Ramos (cell line): ENCODE data around the gene TOR2A.

Experiments used
- in situ Hi-C: fragments of 300-500 bp; cut with MboI; formaldehyde crosslinking; loops from one replicate; pipeline ENCODE4 v1.14.3; 2022; ENCODE audit warnings: low sequenced_read_pairs; ENCODE audit not compliant: unreplicated experiment

The TOR2A gene

DNA sequence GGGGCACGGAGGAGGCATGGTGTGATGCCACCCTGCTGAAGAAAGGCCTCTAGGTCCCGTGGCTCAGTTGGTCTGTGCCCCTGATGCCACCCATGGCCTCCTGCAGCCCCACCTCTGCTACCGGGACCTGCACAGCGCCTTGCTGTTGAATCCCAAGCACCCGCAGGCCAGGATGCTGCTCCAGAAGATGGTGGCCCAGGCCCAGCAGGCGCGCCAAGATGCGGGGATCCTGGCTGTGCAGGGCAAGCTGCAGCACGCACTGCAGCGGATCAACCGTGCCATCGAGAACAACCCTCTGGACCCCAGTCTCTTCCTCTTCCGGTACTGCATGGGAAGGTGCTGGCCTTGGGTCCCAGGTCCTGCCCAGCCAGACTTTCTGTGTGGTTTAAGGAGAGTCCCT, 12.1 kb downstream of the TOR2A start:
- in situ Hi-C loops, result no loop called here

DNA sequence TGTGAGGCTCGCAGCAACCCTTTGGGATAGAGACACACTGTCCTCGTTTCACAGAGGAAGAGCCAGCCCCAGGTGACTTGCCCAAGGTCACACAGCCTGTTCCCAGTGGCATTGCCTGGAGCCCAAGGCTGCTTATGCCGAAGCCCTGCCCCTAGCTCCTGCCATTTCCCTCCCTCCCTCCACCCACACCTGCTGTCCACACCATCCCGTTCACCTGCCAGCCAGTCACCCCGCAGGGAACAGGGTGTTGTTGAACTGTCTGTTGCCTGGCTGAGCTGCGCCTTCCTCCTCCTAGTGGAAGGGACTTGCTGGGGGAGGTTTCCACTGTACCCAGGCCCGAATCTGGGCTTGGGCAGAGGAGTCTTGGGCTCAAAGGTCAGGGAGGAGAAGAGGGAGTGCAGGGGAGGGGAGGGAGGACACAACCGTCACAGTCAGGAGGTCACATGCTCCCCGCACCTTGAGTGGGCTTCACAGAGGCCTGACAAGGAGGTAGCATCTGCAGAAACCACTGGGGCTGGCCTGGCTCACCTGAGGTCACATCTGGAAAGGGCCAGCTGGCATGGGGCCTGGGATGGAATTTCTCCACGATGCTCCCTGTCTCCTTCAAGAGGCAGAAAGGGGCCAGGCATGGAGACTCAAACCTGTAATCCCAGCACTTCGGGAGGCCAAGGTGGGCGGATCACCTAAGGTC, 12.9 kb downstream of the TOR2A start:
- in situ Hi-C loops, result no loop called here

DNA sequence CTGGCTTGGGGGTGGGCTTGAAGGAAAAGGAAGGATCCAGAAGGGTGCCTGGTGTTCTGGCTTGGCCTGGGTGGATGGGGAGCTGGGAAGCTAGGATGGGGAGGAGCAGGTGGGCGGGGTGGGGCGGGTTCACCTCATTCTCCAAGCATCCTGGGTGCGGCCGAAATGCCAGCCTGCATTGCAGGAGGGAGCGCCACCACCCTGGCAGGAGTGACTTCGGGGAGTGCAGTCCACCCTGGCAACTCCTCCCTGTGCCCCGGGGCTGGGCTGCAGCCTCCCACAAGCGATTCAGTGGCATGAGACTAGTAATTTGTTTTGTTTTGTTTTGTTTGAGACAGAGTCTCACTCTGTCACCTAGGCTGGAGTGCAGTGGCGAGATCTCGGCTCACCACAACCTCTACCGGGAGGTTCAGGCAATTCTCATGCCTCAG, 13.7 kb downstream of the TOR2A start:
- in situ Hi-C loops, result no loop called here

DNA sequence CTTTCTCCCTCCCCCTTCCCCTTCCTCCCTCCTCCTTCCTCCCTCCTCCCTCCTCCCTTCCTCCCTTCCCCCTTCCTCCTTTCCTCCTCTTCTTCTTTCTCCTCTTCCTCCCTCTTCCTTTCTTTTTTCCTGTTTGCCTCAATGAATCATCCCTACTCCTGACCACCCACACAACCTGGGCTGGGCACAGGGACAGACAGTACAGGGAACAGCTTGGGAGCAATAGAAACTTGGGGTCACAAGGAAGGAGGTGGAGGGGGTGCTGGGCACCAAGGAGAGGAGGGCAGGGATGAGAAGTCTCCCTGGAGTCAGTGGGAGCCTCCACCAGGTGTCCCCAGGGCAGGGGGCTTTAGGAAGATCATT, 14.2 kb downstream of the TOR2A start:
- in situ Hi-C loops, result no loop called here

DNA sequence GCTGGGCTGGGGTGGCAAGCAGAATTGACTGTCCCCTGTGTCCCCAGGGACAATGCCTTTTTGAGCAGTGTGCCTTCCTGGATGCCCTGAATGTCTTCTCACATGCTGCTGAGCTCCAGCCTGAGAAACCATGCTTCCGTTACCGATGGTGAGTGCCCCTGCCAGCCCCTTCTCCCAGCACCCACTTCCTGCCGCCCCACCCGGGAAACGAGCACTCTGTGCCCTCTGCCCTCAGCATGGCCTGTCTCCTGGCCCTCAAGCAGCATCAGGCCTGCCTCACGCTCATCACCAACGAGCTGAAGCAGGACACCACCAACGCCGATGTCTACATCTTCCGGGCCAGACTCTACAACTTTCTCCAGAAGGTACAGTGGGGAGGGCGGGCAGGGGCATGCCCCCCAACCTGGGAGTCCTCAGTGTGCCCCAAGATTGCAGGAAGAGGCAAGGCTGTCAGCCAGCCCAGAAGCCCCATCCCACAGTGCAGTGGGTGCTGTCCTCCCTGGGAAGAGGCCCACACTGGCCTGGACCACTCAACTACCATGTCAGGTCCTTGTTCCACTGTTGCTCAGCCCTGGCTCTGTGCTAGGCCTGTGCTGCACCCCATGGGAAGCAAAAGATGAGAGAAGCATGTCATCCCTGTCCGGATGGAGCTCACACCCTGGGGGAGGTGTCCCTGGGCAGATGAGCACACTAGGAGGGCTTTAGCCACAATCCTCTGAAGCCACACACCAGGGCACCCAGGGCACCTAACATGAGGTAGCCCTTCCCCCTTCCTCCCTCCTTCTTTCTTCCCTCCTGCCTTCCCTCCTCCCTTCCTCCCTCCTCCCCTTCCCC, 14.8 kb downstream of the TOR2A start:
- in situ Hi-C loops, result no loop called here

DNA sequence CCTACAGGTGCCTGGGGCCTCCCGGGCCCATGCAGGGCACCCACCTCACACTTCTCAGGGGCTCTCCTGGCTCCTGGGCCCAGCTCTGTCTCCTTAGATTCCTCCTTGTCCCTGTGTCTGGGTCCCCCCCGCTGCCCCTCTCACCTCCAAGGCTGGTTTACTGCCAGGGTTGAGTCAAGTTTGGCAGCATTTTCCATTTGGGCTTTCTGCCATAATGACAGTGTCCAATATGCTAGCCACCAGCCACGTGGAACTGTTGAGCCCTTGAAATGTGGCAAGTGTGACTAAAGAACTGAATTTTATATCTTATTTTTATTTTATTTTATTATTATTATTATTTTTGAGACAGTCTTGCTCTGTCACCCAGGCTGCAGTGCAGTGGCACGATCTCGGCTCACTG, 17.3 kb downstream of the TOR2A start:
- in situ Hi-C loops, result no loop called here

DNA sequence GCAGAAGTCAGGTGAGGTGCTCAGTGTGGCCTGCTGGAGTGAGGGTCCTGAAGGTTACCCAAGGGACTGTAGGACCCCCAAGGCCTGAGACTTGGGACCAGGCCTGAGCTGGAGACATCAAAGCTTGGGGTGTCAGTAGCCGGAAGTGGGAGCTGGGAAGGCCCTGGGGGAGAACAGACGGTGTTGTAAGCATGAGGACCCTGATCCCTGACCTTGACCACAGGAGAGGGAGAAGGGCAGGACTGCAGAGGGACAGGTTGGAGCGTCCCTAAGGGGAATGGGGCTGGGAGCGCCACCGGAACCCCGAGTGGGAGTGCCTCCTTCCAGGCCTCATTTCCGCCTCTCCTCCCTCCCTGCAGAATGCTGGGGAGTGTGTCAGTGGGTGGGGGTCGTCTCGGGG, 18.7 kb downstream of the TOR2A start:
- in situ Hi-C loops, result no loop called here

DNA sequence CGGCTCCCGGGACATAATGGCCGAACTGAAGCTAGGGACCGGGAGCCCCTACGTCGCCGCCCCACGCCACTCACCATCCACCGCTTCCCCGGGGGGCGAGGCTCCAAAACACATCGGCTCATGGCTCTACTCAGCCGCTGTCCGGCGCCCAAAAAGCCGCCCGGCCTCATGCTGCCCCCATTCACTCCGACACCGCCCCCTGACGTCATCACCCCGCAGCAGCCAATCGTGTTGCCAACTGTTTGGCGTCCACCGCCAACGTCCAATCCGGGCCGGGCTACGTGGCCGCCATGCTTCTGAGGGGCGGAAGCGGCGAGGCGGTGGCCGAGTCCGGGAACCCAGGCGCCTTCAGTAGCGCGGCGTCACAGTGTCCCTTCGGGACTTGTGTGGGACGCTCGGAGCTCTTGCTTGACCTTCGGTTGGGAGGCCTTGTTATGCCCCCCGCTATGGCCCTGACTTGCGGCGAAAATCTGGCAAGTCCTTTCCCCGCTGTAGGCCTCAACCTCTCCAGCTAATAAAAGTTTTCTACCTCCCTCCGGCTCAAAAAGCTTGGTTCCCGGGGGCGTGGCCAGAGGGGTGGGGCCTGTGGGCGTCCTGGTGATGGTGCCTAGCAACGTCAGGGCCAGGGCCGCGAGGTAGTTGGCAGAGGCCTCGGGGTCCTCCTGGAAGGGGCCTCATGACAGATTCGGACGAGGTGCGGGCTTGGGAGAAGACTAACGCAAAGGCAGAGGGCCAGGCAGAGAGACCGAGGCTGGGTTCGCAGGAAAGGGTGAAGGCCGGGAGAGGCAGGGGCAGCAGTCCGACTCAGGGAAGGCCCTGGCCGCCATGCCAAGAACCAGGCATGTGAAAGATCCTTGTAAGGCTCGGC, 19.4 kb downstream of the TOR2A start, which contains the start of the genes PTRH1 and TTC16:
Gene PTRH1 (minus strand): TSS at position 194 of the 868 bp plus-strand sequence. CDS start 24 bp downstream, at position 170.
Gene TTC16 (plus strand): TSS at position 610 of the 868 bp plus-strand sequence. CDS start 67 bp downstream, at position 677.
- in situ Hi-C loops, result no loop called here

DNA sequence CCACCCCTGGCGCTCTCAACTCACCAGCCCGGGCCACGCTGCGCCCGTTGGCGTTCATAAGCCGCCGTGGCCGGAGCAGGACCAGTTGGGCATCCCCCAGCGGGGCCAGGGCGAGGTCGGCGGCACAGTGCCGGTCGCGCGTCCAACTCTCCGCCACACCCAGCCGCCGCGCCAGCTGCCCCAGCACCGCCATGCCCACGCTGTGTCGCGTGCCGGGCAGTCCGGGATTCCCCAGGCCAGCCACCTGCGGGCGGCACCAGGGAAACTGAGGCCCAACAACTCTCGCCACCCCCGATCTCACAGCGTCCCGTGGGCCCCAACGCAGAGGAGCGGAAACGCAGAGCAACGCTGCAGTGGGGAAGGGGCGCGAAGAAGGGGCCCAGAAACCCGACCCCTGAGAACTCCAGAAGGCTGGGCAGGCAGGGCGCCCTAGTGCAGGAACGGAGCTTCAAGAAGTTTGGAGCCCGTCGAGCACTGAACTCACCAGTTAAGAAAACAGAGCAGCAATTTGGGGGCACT, 20.1 kb downstream of the TOR2A start:
- in situ Hi-C loops, result no loop called here

DNA sequence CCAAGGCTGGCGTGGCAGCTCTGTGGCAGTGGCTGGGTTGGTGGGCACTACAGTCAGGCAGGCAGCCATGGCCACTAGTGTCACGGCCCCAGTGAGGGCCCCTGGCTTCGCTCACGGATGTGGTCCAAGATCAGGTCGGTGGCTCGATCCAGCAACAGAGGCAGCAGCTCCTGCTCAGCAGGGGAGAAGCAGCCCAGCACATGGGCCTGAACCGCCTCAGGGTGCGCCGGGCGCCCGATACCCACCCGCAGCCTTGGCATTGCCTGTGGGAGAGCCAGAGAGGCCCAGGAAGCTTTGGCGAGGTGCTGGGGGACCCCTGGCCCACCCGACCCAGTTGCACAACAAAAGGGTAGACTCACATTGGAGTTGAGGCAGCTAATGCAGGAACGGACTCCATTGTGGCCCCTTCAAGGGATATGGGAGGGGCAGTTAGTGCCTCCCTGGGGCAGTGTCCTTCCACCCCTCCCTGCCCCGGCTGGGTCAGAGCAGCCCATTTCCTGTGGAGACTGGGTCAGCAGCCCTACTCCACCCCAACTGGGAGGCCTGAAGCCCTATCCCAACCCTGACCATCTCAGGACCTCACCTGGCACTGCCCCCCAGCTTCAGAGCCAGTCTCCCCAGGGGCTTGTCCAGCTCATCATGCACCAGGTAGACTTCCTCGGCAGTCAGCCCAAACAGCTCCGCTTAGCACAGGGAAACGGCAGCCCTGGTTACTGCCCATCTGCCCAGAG, 20.9 kb downstream of the TOR2A start:
- in situ Hi-C loops, result no loop called here

DNA sequence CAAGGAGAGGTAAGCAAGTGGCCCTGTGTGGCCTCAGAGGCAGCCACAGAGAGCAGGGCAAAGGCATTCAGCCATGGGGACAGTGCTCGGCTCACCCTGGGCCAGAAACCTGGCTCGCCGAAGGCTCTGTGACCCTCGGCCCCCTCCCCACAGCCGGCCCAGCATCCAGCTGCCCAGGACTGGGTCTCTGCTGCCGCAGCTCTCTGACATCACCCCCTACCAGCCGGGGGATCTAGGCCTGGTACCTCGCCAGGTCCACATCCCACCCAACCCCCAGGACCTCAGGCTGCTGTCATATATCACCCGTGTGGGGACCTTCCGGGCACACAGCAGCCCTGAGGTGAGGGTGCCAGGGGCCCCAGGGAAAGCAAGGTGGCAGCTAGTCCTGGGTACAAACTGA, 22.2 kb downstream of the TOR2A start:
- in situ Hi-C loops, result no loop called here

DNA sequence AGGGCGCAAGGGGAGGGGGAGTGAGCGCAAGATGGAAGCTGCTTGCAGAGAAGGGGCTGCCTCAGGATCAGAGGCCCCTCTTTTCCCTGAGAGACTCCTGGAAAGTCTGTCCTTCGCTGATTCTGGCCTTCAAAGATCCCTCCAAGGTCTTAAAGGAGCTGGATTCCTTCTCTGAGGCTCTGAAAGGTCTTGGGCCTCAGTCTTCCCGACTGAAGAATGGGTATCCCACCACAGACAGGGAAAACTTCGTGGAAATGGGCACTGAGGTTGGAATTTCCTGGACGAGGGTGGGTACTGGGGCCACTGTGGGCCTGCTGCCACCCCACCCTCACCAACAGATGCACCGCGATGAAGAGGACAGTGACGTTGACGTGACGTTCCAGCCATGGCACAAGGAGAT, 22.7 kb downstream of the TOR2A start:
- in situ Hi-C loops, result no loop called here

DNA sequence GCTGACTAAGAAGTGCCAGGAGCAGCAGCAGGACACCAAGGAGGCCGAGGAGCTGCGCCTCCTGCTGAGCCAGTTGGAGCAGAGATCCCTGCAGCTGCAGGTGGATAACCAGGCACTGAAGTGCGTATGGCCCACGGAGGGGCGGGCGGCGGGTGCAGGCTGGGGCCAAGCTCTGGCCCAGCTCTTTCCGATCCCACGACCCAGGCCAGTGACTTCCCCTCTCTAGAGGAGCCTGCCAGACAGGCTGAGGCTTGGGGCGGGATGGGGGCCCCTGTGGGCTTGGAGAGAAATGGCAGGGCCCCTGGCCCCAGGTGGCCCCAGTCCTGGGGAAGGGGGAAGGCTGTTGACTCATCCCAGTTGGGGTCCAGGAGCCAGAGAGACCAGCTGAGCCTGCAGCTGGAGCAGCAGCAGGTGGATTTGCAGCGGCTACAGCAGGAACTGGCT, 23.2 kb downstream of the TOR2A start:
- in situ Hi-C loops, result no loop called here

DNA sequence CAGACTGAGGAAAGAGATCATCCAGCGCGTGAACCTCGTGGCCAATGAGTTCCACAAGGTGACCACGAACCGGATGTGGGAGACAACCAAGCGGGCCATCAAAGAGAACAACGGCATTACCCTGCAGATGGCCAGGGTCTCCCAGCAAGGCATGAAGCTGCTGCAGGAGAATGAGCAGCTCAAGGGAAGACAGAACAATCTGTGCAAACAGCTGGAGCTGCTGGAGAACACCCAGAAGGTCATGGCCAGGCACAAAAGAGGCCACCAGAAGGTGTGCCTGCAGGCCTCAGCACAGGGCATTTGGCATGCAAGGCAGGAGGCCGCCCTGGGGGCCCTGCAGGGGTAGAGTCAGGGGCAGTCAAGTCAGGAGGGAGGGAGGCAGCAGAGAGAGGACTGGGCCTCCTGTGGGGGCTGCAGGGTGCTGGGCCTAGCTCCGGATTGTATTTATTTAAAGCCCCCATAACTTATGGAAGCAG, 23.8 kb downstream of the TOR2A start:
- in situ Hi-C loops, result no loop called here

DNA sequence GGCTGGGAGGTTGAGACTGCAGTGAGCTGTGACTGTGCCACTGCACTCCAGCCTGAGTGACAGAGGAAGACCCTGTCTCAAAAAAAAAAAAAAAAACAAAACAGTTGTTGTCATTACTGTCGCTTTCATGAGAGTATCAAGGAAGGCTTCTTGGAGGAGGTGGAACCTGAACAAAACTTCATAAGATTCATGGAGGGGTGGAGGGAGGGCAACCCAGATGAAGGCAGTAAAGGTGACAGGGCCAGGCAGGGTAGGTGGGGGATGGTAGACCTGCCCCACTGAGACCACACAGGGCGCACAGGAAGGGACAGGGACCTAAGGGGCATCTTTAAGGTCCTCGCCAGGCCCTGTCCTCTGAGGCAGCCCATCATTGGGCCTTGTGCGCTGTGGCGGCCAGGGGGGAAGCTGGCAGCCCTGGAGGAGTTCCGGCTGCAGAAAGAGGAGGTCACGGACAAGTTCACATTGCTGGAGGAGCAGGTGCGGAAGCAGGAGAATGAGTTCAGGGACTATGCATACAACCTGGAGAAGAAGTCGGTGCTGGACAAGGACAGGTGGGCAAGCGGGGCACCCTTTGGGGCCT, 24.8 kb downstream of the TOR2A start:
- in situ Hi-C loops, result no loop called here

DNA sequence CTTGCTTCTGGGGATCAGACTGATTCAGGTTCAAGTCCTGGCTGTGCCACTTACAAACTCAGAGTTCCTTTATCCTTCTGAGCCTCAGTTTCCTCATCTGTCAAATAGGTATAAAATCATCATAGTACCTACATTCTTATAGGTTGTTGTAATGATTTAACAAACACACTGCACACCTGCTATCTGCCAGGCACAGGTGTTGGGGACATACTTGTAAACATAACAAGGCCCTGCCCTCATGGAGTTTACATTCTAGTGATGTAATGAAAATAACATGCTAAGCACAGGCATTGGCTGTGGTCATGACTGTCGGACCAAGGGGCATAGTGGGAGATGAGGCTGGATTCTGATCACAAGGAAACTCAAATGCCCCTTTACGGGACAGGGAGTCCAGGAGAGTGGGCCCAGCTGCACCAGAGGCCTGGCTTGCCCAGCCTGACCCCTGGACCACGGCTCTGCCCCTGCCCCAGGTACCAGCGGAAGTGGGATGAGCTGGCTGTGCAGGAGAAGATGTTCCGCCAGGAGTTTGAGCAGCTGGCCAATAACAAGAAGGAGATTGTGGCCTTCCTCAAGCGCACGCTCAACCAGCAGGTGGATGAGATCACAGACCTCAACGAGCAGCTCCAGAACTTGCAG, 26.0 kb downstream of the TOR2A start:
- in situ Hi-C loops, result no loop called here

DNA sequence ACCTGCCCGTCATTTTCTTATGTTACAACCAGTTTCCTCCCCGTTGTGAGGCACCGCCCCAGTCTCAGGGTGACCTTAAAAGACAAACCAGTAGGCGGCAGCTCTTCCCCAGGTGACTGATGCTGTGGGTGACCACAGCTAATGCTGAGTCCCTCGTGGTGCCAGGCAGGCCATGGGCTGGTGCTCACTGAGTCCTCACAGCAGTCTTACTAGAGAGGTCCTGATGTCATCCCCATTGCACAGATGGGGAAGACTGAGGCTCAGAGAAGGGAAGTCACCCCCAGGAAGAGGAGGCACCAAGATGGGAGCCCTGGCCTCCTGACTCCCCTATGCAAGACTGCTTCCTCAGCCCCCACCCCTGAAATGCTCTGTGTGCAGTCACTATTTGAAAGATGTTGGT, 27.3 kb downstream of the TOR2A start:
- in situ Hi-C loops, result no loop called here

DNA sequence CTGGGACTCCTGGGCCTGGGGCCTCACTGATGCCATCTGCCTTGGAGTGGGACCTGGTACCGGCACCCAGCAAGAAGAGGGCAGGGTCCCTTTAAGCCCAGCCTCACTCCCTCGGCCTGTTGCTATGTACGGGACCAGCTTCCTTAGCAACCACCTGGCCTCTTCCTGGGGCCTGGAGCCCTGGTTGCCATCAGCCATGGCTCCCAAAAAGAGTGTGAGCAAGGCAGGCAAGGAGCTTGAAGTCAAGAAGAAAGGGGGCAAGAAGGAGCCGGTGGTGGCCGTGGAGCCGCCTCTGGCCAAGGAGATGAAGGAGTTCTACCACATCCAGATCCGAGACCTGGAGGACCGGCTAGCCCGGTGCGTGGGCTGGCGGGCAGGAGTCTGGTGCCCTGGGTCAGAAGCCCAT, 28.3 kb downstream of the TOR2A start, which contains the start of gene CFAP157:
Gene CFAP157 (plus strand): TSS at position 153 of the 406 bp plus-strand sequence. CDS start 44 bp downstream, at position 197.
- in situ Hi-C loops, result no loop called here
